K562 (cell line): ENCODE measurements around the gene LRRC74B. TPM values are rescaled to one million over a fixed set of nuclear protein-coding genes. Genes with fewer than 3 reads are reported as not detected.

ENCODE experiments used
- ARID3B ChIP-seq: fragments of 250-450 bp; sonication (Bioruptor Pico); IDR thresholded peaks from 2 replicates; pipeline ENCODE4 v1.4.0; 2020; ENCODE audit warnings: borderline replicate concordance
- ATF1 ChIP-seq, 2 experiments: fragments of 450-650 bp in 1 of 2; IDR thresholded peaks; 2 replicates each; pipeline ENCODE4 v1.6.1; 2016; ENCODE audit warnings: missing compliant biosample characterization in 1 of 2, missing genetic modification characterization in 1 of 2
- BRD9 ChIP-seq: fragments of 450-650 bp; IDR thresholded peaks from 2 replicates; pipeline ENCODE4 v1.6.1; 2018; ENCODE audit warnings: low read depth; ENCODE audit not compliant: partially characterized antibody
- CBX2 ChIP-seq: fragments of 200-600 bp; sonication (generic); IDR thresholded peaks from one replicate; pipeline ENCODE4 v1.6.1; 2012; ENCODE audit warnings: mild to moderate bottlenecking, low read length, inconsistent platforms; ENCODE audit not compliant: insufficient read depth, poor library complexity, severe bottlenecking
- DMBX1 ChIP-seq: fragments of 250-450 bp; sonication (Bioruptor Pico); IDR thresholded peaks from 2 replicates; pipeline ENCODE4 v1.8.0; 2022; ENCODE audit warnings: inconsistent platforms, mild to moderate bottlenecking, moderate library complexity, borderline replicate concordance
- HDAC1 ChIP-seq, 2 experiments: fragments of 450-650 bp; IDR thresholded peaks; 2 replicates each; pipeline ENCODE4 v1.6.1; 2016 to 2017; ENCODE audit warnings: inconsistent platforms in 1 of 2, mild to moderate bottlenecking in 1 of 2, moderate library complexity in 1 of 2
- IRF1 ChIP-seq: sonication (generic); formaldehyde crosslinking; IDR thresholded peaks from 2 replicates; pipeline ENCODE4 v1.8.0; 2022; ENCODE audit warnings: missing genetic modification reagents, mild to moderate bottlenecking, borderline replicate concordance
- MBD1 ChIP-seq: fragments of 250-450 bp; sonication (Bioruptor Pico); IDR thresholded peaks from 2 replicates; pipeline ENCODE4 v1.8.0; 2022; ENCODE audit warnings: inconsistent platforms
- MNT ChIP-seq, 2 experiments: fragments of 450-650 bp; conservative IDR thresholded peaks; 2 replicates each; pipeline ENCODE4 v1.6.1; 2017; ENCODE audit warnings: mild to moderate bottlenecking in 2 of 2, moderate library complexity in 2 of 2
- MTF1 ChIP-seq: fragments of 250-450 bp; sonication (Bioruptor Pico); IDR thresholded peaks from 2 replicates; pipeline ENCODE4 v1.9.0; 2021; ENCODE audit warnings: moderate library complexity, mild to moderate bottlenecking, inconsistent platforms, borderline replicate concordance
- NFYB ChIP-seq: IDR thresholded peaks from 2 replicates; pipeline ENCODE4 v1.6.1; 2011; ENCODE audit warnings: mild to moderate bottlenecking, moderate library complexity; ENCODE audit not compliant: insufficient read length; ENCODE audit errors: extremely low read depth
- PRMT5 ChIP-seq: sonication (generic); formaldehyde crosslinking; IDR thresholded peaks from 2 replicates; pipeline ENCODE4 v1.5.0; 2020; ENCODE audit warnings: missing genetic modification reagents
- SAP30 ChIP-seq: fragments of 200-600 bp; sonication (generic); IDR thresholded peaks from 2 replicates; pipeline ENCODE4 v1.6.1; 2012; ENCODE audit warnings: borderline replicate concordance, low read depth, mild to moderate bottlenecking, moderate library complexity, low read length, control low read depth, inconsistent platforms; ENCODE audit not compliant: insufficient read depth, poor library complexity, severe bottlenecking
- SREBF1 ChIP-seq: fragments of 150-350 bp; IDR thresholded peaks from 2 replicates; pipeline ENCODE4 v1.6.1; 2014; ENCODE audit warnings: antibody characterized with exemption, low read depth, low read length, borderline replicate concordance
- ZNF197 ChIP-seq: fragments of 200-800 bp; sonication (Bioruptor generic); IDR thresholded peaks from 2 replicates; pipeline ENCODE4 v1.6.1; 2016; ENCODE audit warnings: low read depth, missing genetic modification characterization, missing compliant biosample characterization
- polyA plus RNA-seq, 8 experiments: library from polyadenylated mRNA; depleted of rRNA in 4 of 8; stranded (reverse) in 5 of 8; unstranded in 3 of 8; fragments of >200 nt; fragmentation: Nextera tagmentation in 2 of 8; fragmentation: Illumina TruSeq in 1 of 8; extraction: Ambion mirVana in 2 of 8; extraction: Trizol in 1 of 8; gene quantifications; 2 replicates each; pipeline versions ENCODE4 v1.2.1 to v1.2.3, GENCODE V29; 2011 to 2014; ENCODE audit warnings: inconsistent platforms in 1 of 8, missing spikeins in 1 of 8
- total RNA-seq, 7 experiments: library from RNA; depleted of rRNA in 6 of 7; stranded (reverse); fragments of >200 nt in 6 of 7; fragmentation: Illumina TruSeq in 2 of 7; extraction: Trizol in 2 of 7; gene quantifications; 2 replicates each; pipeline versions ENCODE4 v1.2.1 to v1.2.3, GENCODE V29; 2011 to 2021; ENCODE audit warnings: low replicate concordance in 1 of 7
- TF ChIP-seq, protein P1 (sequence below): IDR thresholded peaks from 2 replicates; pipeline ENCODE4 v1.6.1; 2014; ENCODE audit warnings: antibody characterized with exemption
- TF ChIP-seq, protein P2 (sequence below): fragments of 250-450 bp; sonication (Bioruptor Pico); IDR thresholded peaks from 2 replicates; pipeline ENCODE4 v1.8.0; 2022; ENCODE audit warnings: inconsistent platforms, mild to moderate bottlenecking, moderate library complexity, borderline replicate concordance

The LRRC74B gene
- total and polyA plus RNA-seq, 9 of the 15 experiments (the other 6 are each of a cell fraction or from before 2014, with no cell fraction given): not detected

GRCh38 chr22:21045585-21046294, at the start of gene LRRC74B (continued):
- TF ChIP-seq HDAC1 (IDR thresholded peaks at IDR 0.05) (no peak), ZNF197 (CRISPR knock-in tag) (no peak), ARID3B (CRISPR knock-in tag) (no peak), DMBX1 (CRISPR knock-in tag) (no peak), NFYB (peak; percentile 96), PRMT5 (CRISPR knock-in tag) (no peak), MBD1 (CRISPR knock-in tag) (no peak), SREBF1 (no peak), MNT (conservative IDR thresholded peaks at IDR 0.05) (no peak), MTF1 (CRISPR knock-in tag) (no peak), BRD9 (no peak), CBX2 (no peak), SAP30 (peak; percentile 81), IRF1 (CRISPR knock-in tag) (no peak), ATF1 (CRISPR knock-in tag; IDR thresholded peaks at IDR 0.05) (no peak), ATF1 (tag; IDR thresholded peaks at IDR 0.05) (peak; percentile 87)
- TF ChIP-seq, protein P1, sequence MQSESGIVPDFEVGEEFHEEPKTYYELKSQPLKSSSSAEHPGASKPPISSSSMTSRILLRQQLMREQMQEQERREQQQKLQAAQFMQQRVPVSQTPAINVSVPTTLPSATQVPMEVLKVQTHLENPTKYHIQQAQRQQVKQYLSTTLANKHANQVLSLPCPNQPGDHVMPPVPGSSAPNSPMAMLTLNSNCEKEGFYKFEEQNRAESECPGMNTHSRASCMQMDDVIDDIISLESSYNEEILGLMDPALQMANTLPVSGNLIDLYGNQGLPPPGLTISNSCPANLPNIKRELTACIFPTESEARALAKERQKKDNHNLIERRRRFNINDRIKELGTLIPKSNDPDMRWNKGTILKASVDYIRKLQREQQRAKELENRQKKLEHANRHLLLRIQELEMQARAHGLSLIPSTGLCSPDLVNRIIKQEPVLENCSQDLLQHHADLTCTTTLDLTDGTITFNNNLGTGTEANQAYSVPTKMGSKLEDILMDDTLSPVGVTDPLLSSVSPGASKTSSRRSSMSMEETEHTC: no peak
- TF ChIP-seq, protein P2, sequence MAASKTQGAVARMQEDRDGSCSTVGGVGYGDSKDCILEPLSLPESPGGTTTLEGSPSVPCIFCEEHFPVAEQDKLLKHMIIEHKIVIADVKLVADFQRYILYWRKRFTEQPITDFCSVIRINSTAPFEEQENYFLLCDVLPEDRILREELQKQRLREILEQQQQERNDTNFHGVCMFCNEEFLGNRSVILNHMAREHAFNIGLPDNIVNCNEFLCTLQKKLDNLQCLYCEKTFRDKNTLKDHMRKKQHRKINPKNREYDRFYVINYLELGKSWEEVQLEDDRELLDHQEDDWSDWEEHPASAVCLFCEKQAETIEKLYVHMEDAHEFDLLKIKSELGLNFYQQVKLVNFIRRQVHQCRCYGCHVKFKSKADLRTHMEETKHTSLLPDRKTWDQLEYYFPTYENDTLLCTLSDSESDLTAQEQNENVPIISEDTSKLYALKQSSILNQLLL: no peak
